IPS-18a (cell line): ENCODE results near the gene SLC38A7.
"Not testable (repeated sequence)": the region's sequence is repeated elsewhere in the genome, so short reads cannot be mapped to it uniquely, and the experiment has no call there.

Experiments used
- H3K27ac ChIP-seq: one replicate; pipeline ENCODE4 v1.5.1; 2013; ENCODE audit warnings: low read length
- H3K27me3 ChIP-seq: one replicate; pipeline ENCODE4 v1.6.1; 2013; ENCODE audit warnings: mild to moderate bottlenecking, low read length; ENCODE audit not compliant: control insufficient read depth, insufficient read depth
- H3K36me3 ChIP-seq: one replicate; pipeline ENCODE4 v1.6.1; 2013; ENCODE audit warnings: low read depth, low read length; ENCODE audit not compliant: control insufficient read depth
- H3K4me1 ChIP-seq: one replicate; pipeline ENCODE4 v1.6.1; 2013; ENCODE audit warnings: low read depth, low read length; ENCODE audit not compliant: control insufficient read depth
- H3K4me3 ChIP-seq: one replicate; pipeline ENCODE4 v1.5.1; 2013; ENCODE audit warnings: low read length
- H3K9ac ChIP-seq: one replicate; pipeline ENCODE4 v1.6.1; 2013; ENCODE audit warnings: mild to moderate bottlenecking, low read length, moderate library complexity
- H3K9me3 ChIP-seq: one replicate; pipeline ENCODE4 v1.6.1; 2013; ENCODE audit warnings: low read depth, low read length; ENCODE audit not compliant: control insufficient read depth

SLC38A7 gene

GRCh38 chr16:58647107-58647506 lies 37.5 kb downstream of the SLC38A7 start:
- no peaks in the 10 kb centered on the region for H3K9me3 ChIP-seq
- no peak overlapping the region for H3K9ac ChIP-seq
- no peaks in the 10 kb centered on the region for H3K4me1 ChIP-seq
- no peak overlapping the region for H3K27ac ChIP-seq
- H3K36me3 ChIP-seq, result no peaks in the 10 kb centered on the region
- H3K4me3 ChIP-seq, result no peak overlapping the region
- no peaks in the 10 kb centered on the region for H3K27me3 ChIP-seq

- no peak overlapping the region for H3K4me3 ChIP-seq
- H3K27me3 ChIP-seq, result no peaks in the 10 kb centered on the region
- no peak overlapping the region for H3K27ac ChIP-seq
- no peaks in the 10 kb centered on the region for H3K36me3 ChIP-seq
- H3K9ac ChIP-seq, result no peak overlapping the region
- H3K4me1 ChIP-seq, result no peaks in the 10 kb centered on the region
- H3K9me3 ChIP-seq, result no peaks in the 10 kb centered on the region
Measured at GRCh38 chr16:58644765-58645487, 39.6 kb downstream of the SLC38A7 start.

GRCh38 chr16:58644108-58644507 lies 40.5 kb downstream of the SLC38A7 start:
- H3K4me1 ChIP-seq, result no peaks in the 10 kb centered on the region
- H3K9me3 ChIP-seq, result no peaks in the 10 kb centered on the region
- no peak overlapping the region for H3K27ac ChIP-seq
- H3K36me3 ChIP-seq, result no peaks in the 10 kb centered on the region
- H3K9ac ChIP-seq, result no peak overlapping the region
- H3K27me3 ChIP-seq, result no peaks in the 10 kb centered on the region
- H3K4me3 ChIP-seq, result no peak overlapping the region

- Histone ChIP-seq H3K27me3 (no peaks in the 10 kb centered on the region), H3K4me1 (no peaks in the 10 kb centered on the region), H3K27ac (no peak overlapping the region), H3K4me3 (no peak overlapping the region), H3K9ac (no peak overlapping the region), H3K36me3 (no peaks in the 10 kb centered on the region), H3K9me3 (no peaks in the 10 kb centered on the region)
Measured at GRCh38 chr16:58640949-58641348, 43.6 kb downstream of the SLC38A7 start.

GRCh38 chr16:58639836-58640235 lies 44.7 kb downstream of the SLC38A7 start:
- Histone ChIP-seq H3K27me3 (no peaks in the 10 kb centered on the region), H3K9ac (no peak overlapping the region), H3K9me3 (no peaks in the 10 kb centered on the region), H3K4me3 (no peak overlapping the region), H3K4me1 (no peaks in the 10 kb centered on the region), H3K27ac (no peak overlapping the region), H3K36me3 (no peaks in the 10 kb centered on the region)

GRCh38 chr16:58639230-58639629 lies 45.3 kb downstream of the SLC38A7 start:
- no peak overlapping the region for H3K27ac ChIP-seq
- no peaks in the 10 kb centered on the region for H3K27me3 ChIP-seq
- H3K9me3 ChIP-seq, result no peaks in the 10 kb centered on the region
- no peak overlapping the region for H3K4me3 ChIP-seq
- H3K36me3 ChIP-seq, result no peaks in the 10 kb centered on the region
- H3K4me1 ChIP-seq, result no peaks in the 10 kb centered on the region
- no peak overlapping the region for H3K9ac ChIP-seq

GRCh38 chr16:58638148-58639036 lies 46.2 kb downstream of the SLC38A7 start:
- no peak overlapping the region for H3K27ac ChIP-seq
- H3K9me3 ChIP-seq, result no peaks in the 10 kb centered on the region
- no peaks in the 10 kb centered on the region for H3K36me3 ChIP-seq
- H3K27me3 ChIP-seq, result no peaks in the 10 kb centered on the region
- H3K4me1 ChIP-seq, result no peaks in the 10 kb centered on the region
- H3K4me3 ChIP-seq, result no peak overlapping the region
- no peak overlapping the region for H3K9ac ChIP-seq

GRCh38 chr16:58637021-58637420 lies 47.5 kb downstream of the SLC38A7 start:
- H3K27ac ChIP-seq, H3K4me3 ChIP-seq, H3K36me3 ChIP-seq, H3K4me1 ChIP-seq, H3K27me3 ChIP-seq, H3K9ac ChIP-seq, H3K9me3 ChIP-seq: not testable (repeated sequence)

GRCh38 chr16:58636466-58636865 lies 48.1 kb downstream of the SLC38A7 start:
- Histone ChIP-seq H3K27ac (no peak overlapping the region), H3K9me3 (no peaks in the 10 kb centered on the region), H3K27me3 (no peaks in the 10 kb centered on the region), H3K4me1 (no peaks in the 10 kb centered on the region), H3K9ac (no peak overlapping the region), H3K36me3 (no peaks in the 10 kb centered on the region), H3K4me3 (no peak overlapping the region)

- no peaks in the 10 kb centered on the region for H3K27me3 ChIP-seq
- H3K27ac ChIP-seq, result no peak overlapping the region
- no peak overlapping the region for H3K4me3 ChIP-seq
- no peaks in the 10 kb centered on the region for H3K4me1 ChIP-seq
- no peaks in the 10 kb centered on the region for H3K36me3 ChIP-seq
- no peak overlapping the region for H3K9ac ChIP-seq
- no peaks in the 10 kb centered on the region for H3K9me3 ChIP-seq
Measured at GRCh38 chr16:58635502-58635901, 49.1 kb downstream of the SLC38A7 start.

- H3K4me1 ChIP-seq, result no peaks in the 10 kb centered on the region
- H3K9me3 ChIP-seq, result no peaks in the 10 kb centered on the region
- no peak overlapping the region for H3K27ac ChIP-seq
- H3K36me3 ChIP-seq, result no peaks in the 10 kb centered on the region
- H3K27me3 ChIP-seq, result no peaks in the 10 kb centered on the region
- no peak overlapping the region for H3K9ac ChIP-seq
- no peak overlapping the region for H3K4me3 ChIP-seq
Measured at GRCh38 chr16:58634265-58634802, 50.2 kb downstream of the SLC38A7 start.
